Fibroblast of the aortic adventitia (primary cell): ENCODE results near the gene GRIK3. TPM values are rescaled to one million over a fixed set of nuclear protein-coding genes. Genes with fewer than 3 reads are reported as not detected.

ENCODE experiments used
- DNase-seq: peaks from one replicate; pipeline ENCODE4 v3.0.0-alpha.2; 2010; ENCODE audit warnings: low read depth
- H3K4me3 ChIP-seq: 2 replicates; pipeline ENCODE4 v1.5.1; 2011; ENCODE audit warnings: low read depth, mild to moderate bottlenecking, control low read depth, low read length, moderate library complexity
- total RNA-seq: library from RNA; depleted of rRNA; stranded (reverse); fragments of >200 nt; gene quantifications from 2 replicates; pipeline ENCODE4 v1.2.3, GENCODE V29; 2012; ENCODE audit warnings: low replicate concordance
- TF ChIP-seq, protein P1 (sequence below): IDR thresholded peaks from 2 replicates; pipeline ENCODE4 v1.5.1; 2011; ENCODE audit warnings: mild to moderate bottlenecking, low read length, control low read depth, inconsistent platforms; ENCODE audit not compliant: insufficient read depth

GRIK3 gene
- total RNA-seq, 1 donor = not detected

DNA sequence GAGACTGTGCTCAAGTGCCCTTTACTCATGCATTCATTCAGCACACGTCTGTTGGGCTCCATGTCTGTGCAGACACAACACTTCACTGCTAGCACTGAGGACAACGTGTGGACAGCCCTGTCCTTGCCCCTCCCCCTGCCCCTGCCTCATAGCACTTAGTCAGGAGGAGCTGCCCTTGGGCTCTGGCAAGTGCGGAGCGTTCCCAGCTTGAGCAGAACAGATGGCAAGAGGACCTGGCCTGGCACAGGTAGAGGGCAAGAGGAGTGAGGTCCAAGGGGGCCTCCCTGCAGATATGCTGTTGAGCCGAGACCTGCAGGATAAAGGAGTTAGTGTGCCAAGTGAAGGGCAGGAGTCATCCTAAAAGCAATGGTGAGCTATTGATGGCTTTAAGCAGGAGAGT, 81.3 kb downstream of the GRIK3 start:
- TF ChIP-seq, protein P1, sequence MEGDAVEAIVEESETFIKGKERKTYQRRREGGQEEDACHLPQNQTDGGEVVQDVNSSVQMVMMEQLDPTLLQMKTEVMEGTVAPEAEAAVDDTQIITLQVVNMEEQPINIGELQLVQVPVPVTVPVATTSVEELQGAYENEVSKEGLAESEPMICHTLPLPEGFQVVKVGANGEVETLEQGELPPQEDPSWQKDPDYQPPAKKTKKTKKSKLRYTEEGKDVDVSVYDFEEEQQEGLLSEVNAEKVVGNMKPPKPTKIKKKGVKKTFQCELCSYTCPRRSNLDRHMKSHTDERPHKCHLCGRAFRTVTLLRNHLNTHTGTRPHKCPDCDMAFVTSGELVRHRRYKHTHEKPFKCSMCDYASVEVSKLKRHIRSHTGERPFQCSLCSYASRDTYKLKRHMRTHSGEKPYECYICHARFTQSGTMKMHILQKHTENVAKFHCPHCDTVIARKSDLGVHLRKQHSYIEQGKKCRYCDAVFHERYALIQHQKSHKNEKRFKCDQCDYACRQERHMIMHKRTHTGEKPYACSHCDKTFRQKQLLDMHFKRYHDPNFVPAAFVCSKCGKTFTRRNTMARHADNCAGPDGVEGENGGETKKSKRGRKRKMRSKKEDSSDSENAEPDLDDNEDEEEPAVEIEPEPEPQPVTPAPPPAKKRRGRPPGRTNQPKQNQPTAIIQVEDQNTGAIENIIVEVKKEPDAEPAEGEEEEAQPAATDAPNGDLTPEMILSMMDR = no peak
- DNase-seq = no peak

DNA sequence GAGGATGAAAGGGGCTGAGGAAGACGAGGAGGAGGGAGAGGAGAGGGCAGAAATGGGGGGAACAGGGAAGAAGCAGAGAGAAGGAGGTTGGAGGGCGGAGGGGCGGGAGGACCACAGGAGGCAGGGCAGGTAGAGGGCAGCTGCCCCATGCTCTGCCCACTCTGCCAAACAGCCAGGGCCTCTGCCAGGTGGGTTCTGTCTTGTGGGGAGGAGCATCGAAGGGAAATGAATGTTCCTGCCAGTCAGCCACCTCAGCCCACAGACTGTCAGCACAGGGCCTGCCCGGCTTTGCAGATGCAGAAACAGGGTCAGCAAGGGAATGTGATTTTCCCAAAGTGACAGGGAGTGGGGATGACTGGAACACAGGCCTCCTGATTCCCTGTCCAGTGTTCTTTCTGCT, 82.6 kb downstream of the GRIK3 start:
- TF ChIP-seq, protein P1 = no peak

More for the DNA sequence above, 81.3 kb downstream of the GRIK3 start:
- H3K4me3 ChIP-seq = no peak overlapping the region

DNA sequence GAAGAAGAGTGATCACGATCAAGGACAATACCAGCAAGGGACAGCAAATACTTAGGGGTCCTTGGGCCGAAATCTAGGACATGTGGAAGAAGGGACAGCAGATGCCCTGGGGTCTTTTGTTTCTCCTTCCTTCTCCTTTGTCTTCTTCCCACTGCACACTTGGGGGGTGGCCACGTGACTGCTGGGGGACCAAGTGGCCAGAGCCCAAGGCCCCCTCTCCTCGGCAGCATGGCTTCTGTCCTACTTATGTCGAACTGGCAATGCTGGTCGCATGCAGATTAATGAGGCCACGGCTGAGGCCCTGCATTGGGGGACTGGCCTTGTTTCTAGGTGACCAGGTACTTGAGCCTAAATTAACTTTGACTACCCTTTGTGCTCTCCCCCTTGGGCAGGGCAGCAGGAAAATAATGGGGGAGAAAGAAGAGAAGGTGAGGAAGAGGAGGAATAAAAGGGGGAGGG, 83.0 kb downstream of the GRIK3 start:
- no peak for DNase-seq
- TF ChIP-seq, protein P1 = no peak
- H3K4me3 ChIP-seq = no peak overlapping the region

More for the DNA sequence above, 82.6 kb downstream of the GRIK3 start:
- no peak overlapping the region for H3K4me3 ChIP-seq
- no peak for DNase-seq

DNA sequence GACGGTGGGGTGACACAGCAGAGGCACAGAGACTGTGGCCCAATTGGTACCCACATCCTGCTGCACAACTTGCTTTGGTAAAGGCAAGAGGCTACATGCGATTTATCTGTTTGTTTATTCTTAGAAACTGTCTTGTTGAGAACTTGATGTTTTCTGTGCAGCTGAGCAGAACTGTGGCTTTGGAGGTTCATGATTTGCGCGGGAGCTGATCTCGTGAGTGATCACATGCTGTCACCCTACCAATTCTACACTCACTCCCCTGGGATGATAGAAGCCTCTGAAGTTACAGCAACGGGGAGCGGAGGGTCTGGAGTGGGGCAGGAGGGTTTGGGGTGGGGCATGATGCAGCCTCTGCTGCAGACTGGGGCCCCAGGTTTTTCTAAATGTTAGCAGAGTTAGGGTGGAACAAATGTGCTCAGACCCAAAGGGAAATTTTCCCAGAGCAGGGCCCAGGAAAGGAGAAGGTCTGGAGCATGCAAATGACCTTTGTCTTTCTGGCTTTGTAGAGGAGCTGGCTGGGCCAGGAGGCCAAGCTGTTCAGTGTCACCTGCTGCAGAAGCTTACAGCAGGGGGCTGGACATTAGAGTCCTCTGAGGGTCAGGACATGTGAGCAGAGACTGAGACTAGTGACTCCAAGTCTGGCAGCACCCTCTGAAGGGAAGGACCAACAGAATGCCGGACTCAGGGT, 83.6 kb downstream of the GRIK3 start:
- DNase-seq = no peak
- H3K4me3 ChIP-seq = no peak overlapping the region
- TF ChIP-seq, protein P1 = no peak

DNA sequence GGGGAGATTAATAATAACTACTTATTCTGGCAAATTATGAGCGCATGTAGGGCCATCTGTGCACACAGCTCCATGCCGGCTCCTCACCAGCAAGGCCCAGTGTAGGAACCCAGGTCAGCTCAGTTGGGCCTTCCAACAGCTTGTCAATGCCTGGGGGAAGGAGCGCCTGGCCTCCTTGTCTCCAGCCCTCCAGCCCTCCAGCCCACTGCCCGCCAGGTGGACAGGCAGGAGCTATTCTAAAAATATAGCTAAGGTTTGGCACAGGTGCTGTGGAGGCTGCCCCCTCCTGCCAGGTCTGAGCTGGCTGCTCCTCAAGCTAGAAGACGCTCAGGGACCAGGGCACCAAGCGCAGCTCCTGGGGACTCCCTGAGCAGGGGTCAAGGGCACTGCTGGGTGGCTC, 85.7 kb downstream of the GRIK3 start:
- H3K4me3 ChIP-seq = no peak overlapping the region
- DNase-seq = no peak
- TF ChIP-seq, protein P1 = no peak

DNA sequence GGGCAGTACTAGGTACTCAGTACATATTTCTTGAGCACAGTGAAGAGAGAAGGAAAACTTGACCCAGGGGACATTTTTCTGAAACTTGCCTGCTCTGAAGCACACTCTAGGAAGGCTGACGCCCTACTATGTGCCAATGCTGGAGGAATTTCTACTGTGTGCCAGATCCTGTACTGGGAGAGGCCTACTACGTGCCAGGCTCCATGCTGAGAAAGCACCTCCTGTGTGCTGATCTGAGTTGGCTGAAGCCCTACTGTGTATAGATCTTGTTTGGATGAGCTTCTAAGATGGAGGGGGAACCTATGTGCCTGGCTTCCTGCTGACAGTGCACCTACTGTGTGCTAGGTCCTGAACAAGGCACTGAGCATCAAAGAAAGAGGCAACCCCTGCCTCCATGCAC, 86.2 kb downstream of the GRIK3 start:
- no peak overlapping the region for H3K4me3 ChIP-seq
- DNase-seq = no peak
- TF ChIP-seq, protein P1 = no peak

DNA sequence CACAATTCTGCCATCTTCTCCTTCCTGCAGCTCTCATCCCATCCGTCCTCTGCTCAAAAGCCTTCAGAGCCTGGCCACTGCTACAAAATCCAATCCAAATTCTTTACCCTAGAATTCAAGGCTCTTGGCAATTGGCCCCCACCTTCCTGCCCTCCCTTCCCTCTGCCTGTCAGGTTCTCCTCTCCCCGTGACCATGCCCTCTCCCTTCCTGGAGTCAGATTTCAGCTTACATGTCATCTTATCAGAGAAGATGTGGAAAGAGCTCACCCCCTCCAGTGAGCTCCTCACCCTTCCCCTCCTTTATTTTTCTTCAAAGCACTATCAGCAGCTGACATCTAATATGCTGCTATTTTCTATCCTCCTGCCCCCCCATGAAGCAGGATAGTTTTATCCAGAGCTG, 86.9 kb downstream of the GRIK3 start:
- TF ChIP-seq, protein P1 = no peak
- DNase-seq = no peak

More for the DNA sequence above, 86.9 kb downstream of the GRIK3 start:
- H3K4me3 ChIP-seq = no peak overlapping the region
